ENCODE measurements around the gene PLEKHJ1.

GRCh38 chr19:2282862-2283237 is 46.7 kb upstream of the PLEKHJ1 start:
- TF ChIP-seq EZH2phosphoT487 (IDR thresholded peaks at IDR 0.05; ENCODE audit: borderline replicate concordance, low read depth) (no peak), RAD21 (IDR thresholded peaks at IDR 0.05; ENCODE audit: low read length) (no peak), RFX5 (IDR thresholded peaks at IDR 0.05; ENCODE audit: low read length) (no peak), CTCF (IDR thresholded peaks at IDR 0.05) (no peak), GABPA (IDR thresholded peaks at IDR 0.05; ENCODE audit: low read depth) (no peak), USF2 (IDR thresholded peaks at IDR 0.05; ENCODE audit: borderline replicate concordance, low read depth, low read length) (no peak)
